Measurements from ENCODE around the gene CSKMT. TPM values are rescaled to one million over a fixed set of nuclear protein-coding genes. Genes with fewer than 3 reads are reported as not detected.

The CSKMT gene
- total RNA-seq, 1 experiment from 2014 or later = 8.7 TPM

Other genes with a start within 250 kb of the CSKMT start
- gene SCGB1A1, start 246.3 kb upstream of the CSKMT start, total RNA-seq (2014; rRNA removed; shearing (Covaris generic)) = not detected in 2 replicates
- 298 and 391 TPM in 2 replicates for gene AHNAK, start 118.5 kb upstream of the CSKMT start, total RNA-seq (2014; rRNA removed; shearing (Covaris generic))
- gene EEF1G, start 91.4 kb upstream of the CSKMT start, total RNA-seq (2014; rRNA removed; shearing (Covaris generic)) = 1,294 and 1,343 TPM in 2 replicates
- 7.9 and 9.6 TPM in 2 replicates for gene TUT1, start 73.8 kb upstream of the CSKMT start, total RNA-seq (2014; rRNA removed; shearing (Covaris generic))
- 114 and 139 TPM in 2 replicates for gene MTA2, start 63.4 kb upstream of the CSKMT start, total RNA-seq (2014; rRNA removed; shearing (Covaris generic))
- 16.0 and 19.5 TPM in 2 replicates for gene EML3, start 52.5 kb upstream of the CSKMT start, total RNA-seq (2014; rRNA removed; shearing (Covaris generic))
- 3.4 and 6.4 TPM in 2 replicates for gene ROM1, start 52.1 kb upstream of the CSKMT start, total RNA-seq (2014; rRNA removed; shearing (Covaris generic))
- 58.9 and 67.7 TPM in 2 replicates for gene B3GAT3, start 43.3 kb upstream of the CSKMT start, total RNA-seq (2014; rRNA removed; shearing (Covaris generic))
- gene GANAB, start 18.7 kb upstream of the CSKMT start, total RNA-seq (2014; rRNA removed; shearing (Covaris generic)) = 184 and 257 TPM in 2 replicates
- gene INTS5, start 12.0 kb upstream of the CSKMT start, total RNA-seq (2014; rRNA removed; shearing (Covaris generic)) = 25.6 and 25.9 TPM in 2 replicates
- 100 and 104 TPM in 2 replicates for gene C11orf98, start 102 bp upstream of the CSKMT start, total RNA-seq (2014; rRNA removed; shearing (Covaris generic))
- 13.8 and 17.7 TPM in 2 replicates for gene UQCC3, start 6.4 kb downstream of the CSKMT start, total RNA-seq (2014; rRNA removed; shearing (Covaris generic))
- 2.5 and 6.6 TPM in 2 replicates for gene LBHD1, start 7.0 kb downstream of the CSKMT start, total RNA-seq (2014; rRNA removed; shearing (Covaris generic))
- gene UBXN1, start 13.8 kb downstream of the CSKMT start, total RNA-seq (2014; rRNA removed; shearing (Covaris generic)) = 118 and 126 TPM in 2 replicates
- gene LRRN4CL, start 24.2 kb downstream of the CSKMT start, total RNA-seq (2014; rRNA removed; shearing (Covaris generic)) = 2.8 and 5.1 TPM in 2 replicates
- gene BSCL2, start 42.1 kb downstream of the CSKMT start, total RNA-seq (2014; rRNA removed; shearing (Covaris generic)) = 141 and 186 TPM in 2 replicates
- not detected in 2 replicates for gene GNG3, start 42.4 kb downstream of the CSKMT start, total RNA-seq (2014; rRNA removed; shearing (Covaris generic))
- gene HNRNPUL2, start 62.1 kb downstream of the CSKMT start, total RNA-seq (2014; rRNA removed; shearing (Covaris generic)) = 5.1 and 6.5 TPM in 2 replicates
- gene TTC9C, start 63.2 kb downstream of the CSKMT start, total RNA-seq (2014; rRNA removed; shearing (Covaris generic)) = 41.0 and 69.6 TPM in 2 replicates
- 5.8 and 14.1 TPM in 2 replicates for gene ZBTB3, start 88.8 kb downstream of the CSKMT start, total RNA-seq (2014; rRNA removed; shearing (Covaris generic))
- 96.7 and 104 TPM in 2 replicates for gene POLR2G, start 96.3 kb downstream of the CSKMT start, total RNA-seq (2014; rRNA removed; shearing (Covaris generic))
- 28.0 TPM in 2 replicates for gene TAF6L, start 106.1 kb downstream of the CSKMT start, total RNA-seq (2014; rRNA removed; shearing (Covaris generic))
- 32.3 and 51.8 TPM in 2 replicates for gene TMEM179B, start 122.1 kb downstream of the CSKMT start, total RNA-seq (2014; rRNA removed; shearing (Covaris generic))
- 23.4 and 30.1 TPM in 2 replicates for gene TMEM223, start 126.7 kb downstream of the CSKMT start, total RNA-seq (2014; rRNA removed; shearing (Covaris generic))
- gene NXF1, start 140.1 kb downstream of the CSKMT start, total RNA-seq (2014; rRNA removed; shearing (Covaris generic)) = 25.9 and 30.0 TPM in 2 replicates
- 28.0 and 33.8 TPM in 2 replicates for gene STX5, start 166.7 kb downstream of the CSKMT start, total RNA-seq (2014; rRNA removed; shearing (Covaris generic))
- not detected in 2 replicates for gene TEX54, start 167.5 kb downstream of the CSKMT start, total RNA-seq (2014; rRNA removed; shearing (Covaris generic))
- gene WDR74, start 174.3 kb downstream of the CSKMT start, total RNA-seq (2014; rRNA removed; shearing (Covaris generic)) = 92.4 and 104 TPM in 2 replicates
- 198 and 207 TPM in 2 replicates for gene SLC3A2, start 215.6 kb downstream of the CSKMT start, total RNA-seq (2014; rRNA removed; shearing (Covaris generic))

Measured in A172 (cell line).